ENCODE measurements around the gene NUDT4. TPM values are rescaled to one million over a fixed set of nuclear protein-coding genes. Genes with fewer than 3 reads are reported as not detected.

NUDT4 gene
- total and polyA plus RNA-seq, 2 donors (not counting 3 experiments of a cell fraction or from before 2014, with no cell fraction given), result 76.0 to 161 TPM

- intact Hi-C loops (cut with micrococcal nuclease) (no loop called here), dilution Hi-C loops (cut with MboI; ENCODE audit: extremely low pct_ligation_motif_present, low sequenced_read_pairs) (no loop called here)
- TF ChIP-seq FOS (IDR thresholded peaks at IDR 0.05; ENCODE audit: borderline replicate concordance, insufficient read depth, low read length), result no peak
- TF ChIP-seq, protein P1, sequence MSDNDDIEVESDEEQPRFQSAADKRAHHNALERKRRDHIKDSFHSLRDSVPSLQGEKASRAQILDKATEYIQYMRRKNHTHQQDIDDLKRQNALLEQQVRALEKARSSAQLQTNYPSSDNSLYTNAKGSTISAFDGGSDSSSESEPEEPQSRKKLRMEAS (IDR thresholded peaks at IDR 0.05; ENCODE audit: insufficient read depth, insufficient read length), result no peak
- no peak for TF ChIP-seq EZH2 (IDR thresholded peaks at IDR 0.05; ENCODE audit: borderline replicate concordance, low read depth, low read length, severe bottlenecking)
- no peak for TF ChIP-seq MYC (IDR thresholded peaks at IDR 0.05; ENCODE audit: low read depth, low read length)
- TF ChIP-seq GATA2 (IDR thresholded peaks at IDR 0.05; ENCODE audit: insufficient read depth, insufficient read length, low read depth, low read length), result no peak
- TF ChIP-seq, protein P2, sequence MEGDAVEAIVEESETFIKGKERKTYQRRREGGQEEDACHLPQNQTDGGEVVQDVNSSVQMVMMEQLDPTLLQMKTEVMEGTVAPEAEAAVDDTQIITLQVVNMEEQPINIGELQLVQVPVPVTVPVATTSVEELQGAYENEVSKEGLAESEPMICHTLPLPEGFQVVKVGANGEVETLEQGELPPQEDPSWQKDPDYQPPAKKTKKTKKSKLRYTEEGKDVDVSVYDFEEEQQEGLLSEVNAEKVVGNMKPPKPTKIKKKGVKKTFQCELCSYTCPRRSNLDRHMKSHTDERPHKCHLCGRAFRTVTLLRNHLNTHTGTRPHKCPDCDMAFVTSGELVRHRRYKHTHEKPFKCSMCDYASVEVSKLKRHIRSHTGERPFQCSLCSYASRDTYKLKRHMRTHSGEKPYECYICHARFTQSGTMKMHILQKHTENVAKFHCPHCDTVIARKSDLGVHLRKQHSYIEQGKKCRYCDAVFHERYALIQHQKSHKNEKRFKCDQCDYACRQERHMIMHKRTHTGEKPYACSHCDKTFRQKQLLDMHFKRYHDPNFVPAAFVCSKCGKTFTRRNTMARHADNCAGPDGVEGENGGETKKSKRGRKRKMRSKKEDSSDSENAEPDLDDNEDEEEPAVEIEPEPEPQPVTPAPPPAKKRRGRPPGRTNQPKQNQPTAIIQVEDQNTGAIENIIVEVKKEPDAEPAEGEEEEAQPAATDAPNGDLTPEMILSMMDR (IDR thresholded peaks at IDR 0.05; ENCODE audit: extremely low read depth in 1 of 2, insufficient read depth in 1 of 2, low read depth in 1 of 2, low read length in 2 of 2), result no peak
- H4K20me1 ChIP-seq (replicated peaks; ENCODE audit: control insufficient read depth, extremely low read depth, insufficient read depth, low read length), result no peaks in the 10 kb centered on the region
- H3K4me3 ChIP-seq (replicated peaks in 1 of 3; ENCODE audit: insufficient read depth in 1 of 3, low read depth in 1 of 3, low read length in 3 of 3), result no peak overlapping the region
- POLR2A ChIA-PET, result no interaction called here
- no peaks in the 10 kb centered on the region for H3K9me3 ChIP-seq (replicated peaks; ENCODE audit: control insufficient read depth, insufficient read depth, low read length)
- no peaks in the 10 kb centered on the region for H3K4me1 ChIP-seq (ENCODE audit: control insufficient read depth, extremely low read depth, insufficient read depth, low read length)
- no peaks in the 10 kb centered on the region for H3K79me2 ChIP-seq (ENCODE audit: control insufficient read depth, insufficient read depth, low read length)
- no peak for FAIRE-seq
- no peak overlapping the region for H3K27ac ChIP-seq (ENCODE audit: insufficient read depth, low read depth, low read length)
- DNase-seq (ENCODE audit: low read depth, low spot score), result no peak
- H3K9ac ChIP-seq (replicated peaks; ENCODE audit: extremely low read depth, insufficient read depth, low read length), result no peak overlapping the region
- H2AFZ ChIP-seq (ENCODE audit: low read depth, low read length), result no peak overlapping the region
- no TSS peak for BruUV-seq (replicated peaks)
- no peaks in the 10 kb centered on the region for H3K36me3 ChIP-seq (ENCODE audit: control insufficient read depth in 2 of 2, extremely low read depth in 1 of 2, insufficient read depth in 2 of 2, low read length in 2 of 2)
- no peak overlapping the region for H3K4me2 ChIP-seq (ENCODE audit: insufficient read depth, low read length)
- no peaks in the 10 kb centered on the region for H3K9me1 ChIP-seq (replicated peaks; ENCODE audit: control insufficient read depth, extremely low read depth, insufficient read depth, low read length)
- H3K27me3 ChIP-seq (ENCODE audit: control insufficient read depth in 2 of 2, insufficient read depth in 2 of 2, low read length in 2 of 2), result no peaks in the 10 kb centered on the region
- CTCF ChIA-PET, result no interaction called here
These were observed 39.1 kb upstream of the NUDT4 start for GRCh38 chr12:93338598-93338997.
